Osteoblast (primary cell): ENCODE measurements around the gene TBC1D10A. TPM values are rescaled to one million over a fixed set of nuclear protein-coding genes. Genes with fewer than 3 reads are reported as not detected.

ENCODE experiments used
- DNase-seq: peaks from one replicate; pipeline ENCODE4 v3.0.0; 2011; ENCODE audit warnings: low spot score, mixed read lengths; ENCODE audit not compliant: insufficient read length; ENCODE audit errors: missing footprints
- H2AFZ ChIP-seq: 2 replicates; pipeline ENCODE4 v1.6.0; 2011; ENCODE audit warnings: mild to moderate bottlenecking, low read length
- H3K27ac ChIP-seq: 2 replicates; pipeline ENCODE4 v1.5.1; 2011; ENCODE audit warnings: mild to moderate bottlenecking, low read depth, low read length, moderate library complexity
- H3K27me3 ChIP-seq: 2 replicates; pipeline ENCODE4 v1.6.0; 2012; ENCODE audit warnings: mild to moderate bottlenecking, control low read depth, inconsistent platforms, low read length, moderate library complexity; ENCODE audit not compliant: insufficient read depth
- H3K36me3 ChIP-seq: 2 replicates; pipeline ENCODE4 v1.5.1; 2011; ENCODE audit warnings: mild to moderate bottlenecking, low read length, control low read depth, moderate library complexity; ENCODE audit not compliant: insufficient read depth
- H3K4me1 ChIP-seq: 2 replicates; pipeline ENCODE4 v1.5.1; 2011; ENCODE audit warnings: mild to moderate bottlenecking, low read length, control low read depth, moderate library complexity; ENCODE audit not compliant: insufficient read depth
- H3K4me2 ChIP-seq: 2 replicates; pipeline ENCODE4 v1.6.0; 2011; ENCODE audit warnings: mild to moderate bottlenecking, low read length; ENCODE audit not compliant: insufficient read depth
- H3K4me3 ChIP-seq: fragments of 200-600 bp; sonication (generic); 3 replicates; pipeline ENCODE4 v1.5.1; 2012; ENCODE audit warnings: mild to moderate bottlenecking, low read length, inconsistent platforms; ENCODE audit not compliant: insufficient read depth
- H3K79me2 ChIP-seq: 2 replicates; pipeline ENCODE4 v1.6.0; 2012; ENCODE audit warnings: mild to moderate bottlenecking, low read length, control low read depth, inconsistent platforms; ENCODE audit not compliant: insufficient read depth
- H3K9me3 ChIP-seq: 2 replicates; pipeline ENCODE4 v1.5.1; 2011; ENCODE audit warnings: low read depth, low read length, control low read depth
- H4K20me1 ChIP-seq: 2 replicates; pipeline ENCODE4 v1.6.0; 2012; ENCODE audit warnings: mild to moderate bottlenecking, low read length, control low read depth; ENCODE audit not compliant: insufficient read depth
- CTCF ChIP-seq: IDR thresholded peaks from 2 replicates; pipeline ENCODE4 v1.5.1; 2011; ENCODE audit warnings: mild to moderate bottlenecking, low read depth, low read length, moderate library complexity; ENCODE audit errors: extremely low read depth
- total RNA-seq: library from RNA; depleted of rRNA; stranded (reverse); fragments of >200 nt; gene quantifications from 2 replicates; pipeline ENCODE4 v1.2.3, GENCODE V29; 2012

TBC1D10A gene
- total RNA-seq, 1 donor: 32.9 TPM

- Histone ChIP-seq H3K79me2 (peaks cover 6% of the 10 kb centered on the region), H3K4me2 (no peak overlapping the region), H3K36me3 (no peaks in the 10 kb centered on the region), H2AFZ (peak overlapping the region; percentile 50), H3K4me1 (peaks cover 44% of the 10 kb centered on the region), H3K27me3 (no peaks in the 10 kb centered on the region), H3K9me3 (no peaks in the 10 kb centered on the region), H4K20me1 (no peaks in the 10 kb centered on the region), H3K27ac (peak overlapping the region; percentile 92), H3K4me3 (no peak overlapping the region)
- no peak for TF ChIP-seq CTCF
- peak; percentile 84 for DNase-seq
Measured at GRCh38 chr22:30253205-30253852, 73.4 kb downstream of the TBC1D10A start.

GRCh38 chr22:30252411-30253204 is 74.1 kb downstream of the TBC1D10A start:
- H2AFZ ChIP-seq: no peak overlapping the region
- no peak overlapping the region for H3K4me3 ChIP-seq
- H3K27me3 ChIP-seq: no peaks in the 10 kb centered on the region
- H3K79me2 ChIP-seq: peaks cover 13% of the 10 kb centered on the region
- no peaks in the 10 kb centered on the region for H4K20me1 ChIP-seq
- peak overlapping the region; percentile 92 for H3K27ac ChIP-seq
- DNase-seq: peak; percentile 87
- H3K9me3 ChIP-seq: no peaks in the 10 kb centered on the region
- H3K4me1 ChIP-seq: peaks cover 45% of the 10 kb centered on the region
- no peak overlapping the region for H3K4me2 ChIP-seq
- H3K36me3 ChIP-seq: no peaks in the 10 kb centered on the region
- no peak for TF ChIP-seq CTCF

GRCh38 chr22:30251711-30252110 is 75.0 kb downstream of the TBC1D10A start:
- Histone ChIP-seq H3K79me2 (peaks cover 21% of the 10 kb centered on the region), H3K4me3 (no peak overlapping the region), H2AFZ (no peak overlapping the region), H3K9me3 (no peaks in the 10 kb centered on the region), H3K27ac (peak overlapping the region; percentile 92), H3K36me3 (no peaks in the 10 kb centered on the region), H3K27me3 (no peaks in the 10 kb centered on the region), H4K20me1 (no peaks in the 10 kb centered on the region), H3K4me2 (no peak overlapping the region), H3K4me1 (peaks cover 50% of the 10 kb centered on the region)
- no peak for TF ChIP-seq CTCF
- DNase-seq: peak; percentile 96

GRCh38 chr22:30250661-30251267 is 76.0 kb downstream of the TBC1D10A start:
- peaks cover 45% of the 10 kb centered on the region for H3K4me1 ChIP-seq
- no peak for TF ChIP-seq CTCF
- H3K4me3 ChIP-seq: no peak overlapping the region
- no peaks in the 10 kb centered on the region for H3K9me3 ChIP-seq
- H3K36me3 ChIP-seq: no peaks in the 10 kb centered on the region
- peak; percentile 99 for DNase-seq
- peak overlapping the region; percentile 92 for H3K27ac ChIP-seq
- H3K4me2 ChIP-seq: peak overlapping the region; percentile 3
- H2AFZ ChIP-seq: no peak overlapping the region
- H3K27me3 ChIP-seq: no peaks in the 10 kb centered on the region
- H4K20me1 ChIP-seq: no peaks in the 10 kb centered on the region
- H3K79me2 ChIP-seq: peaks cover 28% of the 10 kb centered on the region
